ENCODE measurements around the gene MAFF. TPM values are rescaled to one million over a fixed set of nuclear protein-coding genes. Genes with fewer than 3 reads are reported as not detected.

Gene MAFF
- total RNA-seq, 1 experiment from 2014 or later: 5.8 TPM

- no peak overlapping the region for H2AFZ ChIP-seq (ENCODE audit: low read length)
- Mint-ChIP-seq H3K9me3 (0 out of 5 replicates have a peak, but pooled peaks cover 0 to 2% of the 10 kb centered on the region in 2 experiments), H3K36me3 (ENCODE audit: insufficient read depth in 1 of 3, low read depth in 3 of 3) (peaks cover 21 to 56% (median 35%) of the 10 kb centered on the region in 3 experiments), H3K27me3 (ENCODE audit: low read depth) (no peaks in the 10 kb centered on the region), H3K4me1 (peaks cover 10 to 13% of the 10 kb centered on the region in 2 experiments), H3K27ac (no peak overlapping the region; a peak in 1 of 7 replicates), H3K4me3 (no peak overlapping the region)
- no peaks in the 10 kb centered on the region for H3K79me1 ChIP-seq (ENCODE audit: insufficient read depth, low read depth, low read length, poor library complexity, severe bottlenecking)
- no peaks in the 10 kb centered on the region for H3K23me2 ChIP-seq (ENCODE audit: insufficient read length, low read depth, low read length, poor library complexity, severe bottlenecking)
- no peak overlapping the region for H3K56ac ChIP-seq (ENCODE audit: insufficient read length, low read depth, low read length)
- no peak overlapping the region for H2BK20ac ChIP-seq (ENCODE audit: low read depth, low read length, poor library complexity, severe bottlenecking)
- H3K18ac ChIP-seq (ENCODE audit: insufficient read length, low read depth, low read length): no peak overlapping the region
- H3K27ac ChIP-seq (ENCODE audit: insufficient read length, low read depth, low read length): no peak overlapping the region
- no peaks in the 10 kb centered on the region for H3K27me3 ChIP-seq (ENCODE audit: insufficient read depth, low read length)
- no peak for DNase-seq
- no peak overlapping the region for H2BK15ac ChIP-seq (ENCODE audit: low read depth, low read length)
- H4K20me1 ChIP-seq (ENCODE audit: control insufficient read depth, insufficient read depth, insufficient read length): no peaks in the 10 kb centered on the region
- H3K23ac ChIP-seq (ENCODE audit: insufficient read length, low read depth, low read length): no peak overlapping the region
- no peak overlapping the region for H3K4me2 ChIP-seq (ENCODE audit: insufficient read depth, insufficient read length, low read length)
- no peak overlapping the region for H3K9ac ChIP-seq (ENCODE audit: extremely low read depth, insufficient read length, low read length)
- WGBS (ENCODE audit: extremely low coverage, insufficient read length, low lambda C conversion rate): no CpG with 5 or more reads among the region's 12 CpGs
- H4K91ac ChIP-seq (ENCODE audit: insufficient read length, low read depth, low read length): no peak overlapping the region
- TF ChIP-seq, protein P1, sequence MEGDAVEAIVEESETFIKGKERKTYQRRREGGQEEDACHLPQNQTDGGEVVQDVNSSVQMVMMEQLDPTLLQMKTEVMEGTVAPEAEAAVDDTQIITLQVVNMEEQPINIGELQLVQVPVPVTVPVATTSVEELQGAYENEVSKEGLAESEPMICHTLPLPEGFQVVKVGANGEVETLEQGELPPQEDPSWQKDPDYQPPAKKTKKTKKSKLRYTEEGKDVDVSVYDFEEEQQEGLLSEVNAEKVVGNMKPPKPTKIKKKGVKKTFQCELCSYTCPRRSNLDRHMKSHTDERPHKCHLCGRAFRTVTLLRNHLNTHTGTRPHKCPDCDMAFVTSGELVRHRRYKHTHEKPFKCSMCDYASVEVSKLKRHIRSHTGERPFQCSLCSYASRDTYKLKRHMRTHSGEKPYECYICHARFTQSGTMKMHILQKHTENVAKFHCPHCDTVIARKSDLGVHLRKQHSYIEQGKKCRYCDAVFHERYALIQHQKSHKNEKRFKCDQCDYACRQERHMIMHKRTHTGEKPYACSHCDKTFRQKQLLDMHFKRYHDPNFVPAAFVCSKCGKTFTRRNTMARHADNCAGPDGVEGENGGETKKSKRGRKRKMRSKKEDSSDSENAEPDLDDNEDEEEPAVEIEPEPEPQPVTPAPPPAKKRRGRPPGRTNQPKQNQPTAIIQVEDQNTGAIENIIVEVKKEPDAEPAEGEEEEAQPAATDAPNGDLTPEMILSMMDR (conservative IDR thresholded peaks at IDR 0.05): no peak
- no peak overlapping the region for H4K8ac ChIP-seq (replicated peaks; ENCODE audit: insufficient read length, low read depth, low read length)
- H4K5ac ChIP-seq (ENCODE audit: insufficient read length, low read depth, low read length): no peak overlapping the region
- peaks cover 3% of the 10 kb centered on the region; the same call in 1 of the 2 replicates for H3K79me2 ChIP-seq (ENCODE audit: insufficient read depth, low read length)
- H3K4me1 ChIP-seq (ENCODE audit: insufficient read depth, low read length): no peaks in the 10 kb centered on the region
- no peak overlapping the region for H2BK12ac ChIP-seq (ENCODE audit: insufficient read length, low read depth, low read length)
- no peak overlapping the region for H2AK5ac ChIP-seq (ENCODE audit: insufficient read length, low read length)
- no peak overlapping the region for H3K14ac ChIP-seq (ENCODE audit: insufficient read depth, low read length)
- H2BK5ac ChIP-seq (ENCODE audit: insufficient read length, low read length): no peak overlapping the region
- H2BK120ac ChIP-seq (ENCODE audit: low read depth, low read length, poor library complexity, severe bottlenecking): no peak overlapping the region
- no peak overlapping the region for H3K4ac ChIP-seq (ENCODE audit: low read depth, low read length)
- no peak overlapping the region for H3T11ph ChIP-seq (ENCODE audit: low read length)
- no peaks in the 10 kb centered on the region for H3K9me3 ChIP-seq (ENCODE audit: control insufficient read depth, low read depth, low read length)
Observed at GRCh38 chr22:38247713-38248112, 45.9 kb downstream of the MAFF start.
